Uterus (tissue), 2 donors: Measurements from ENCODE around the gene NRXN3.

ENCODE experiments used
- CTCF ChIP-seq, 4 experiments: fragments of 200-600 bp in 2 of 4; fragments of 450-650 bp in 2 of 4; sonication (generic) in 2 of 4; IDR thresholded peaks; one replicate each; pipeline ENCODE4 v1.5.1; 2016 to 2019; ENCODE audit warnings: antibody characterized with exemption in 4 of 4, mild to moderate bottlenecking in 2 of 4, moderate library complexity in 1 of 4
- POLR2A ChIP-seq, 2 donors: fragments of 450-650 bp; IDR thresholded peaks; one replicate each; pipeline ENCODE4 v1.6.1; 2016; ENCODE audit warnings: antibody characterized with exemption in 2 of 2, mild to moderate bottlenecking in 1 of 2, moderate library complexity in 1 of 2

DNA sequence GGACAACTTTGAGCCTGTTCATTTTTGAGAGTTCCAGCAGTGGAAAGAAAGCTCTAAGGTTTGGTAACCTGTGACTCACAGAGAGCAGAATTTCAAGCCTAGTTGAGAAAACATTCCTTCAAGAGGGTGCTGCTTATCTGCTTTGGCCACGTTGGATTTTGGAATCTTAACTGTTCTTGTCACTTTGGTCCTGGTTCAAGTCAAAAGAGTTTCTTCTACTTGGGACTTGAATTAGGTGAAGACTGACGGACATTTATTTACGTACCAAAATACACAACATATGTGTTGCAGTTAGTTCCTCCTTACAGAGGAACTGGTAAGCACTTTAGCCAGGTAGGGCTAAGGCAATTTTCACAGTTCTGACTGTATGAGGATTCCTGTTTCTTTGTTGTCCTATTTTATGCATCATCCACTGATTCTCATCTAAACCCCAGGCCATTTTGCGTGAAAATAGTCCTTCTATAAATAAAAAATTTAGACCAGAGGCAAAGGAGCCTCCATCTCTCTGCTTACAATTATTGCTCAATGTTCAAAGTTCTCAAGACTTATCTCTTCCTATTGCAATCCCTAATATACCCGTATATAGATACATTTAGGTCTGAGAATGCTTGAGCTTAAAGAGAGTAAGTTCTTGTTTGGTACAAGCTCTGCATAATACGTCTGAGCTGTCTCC is 1460.3 kb downstream of the NRXN3 start:
- TF ChIP-seq CTCF (IDR thresholded peaks at IDR 0.05), result no peak
- TF ChIP-seq POLR2A (IDR thresholded peaks at IDR 0.05), result no peak
